GM18870 (cell line): ENCODE data around the gene GRID2IP.

ENCODE experiments used
- ATAC-seq: cut with Tn5 transposase; IDR thresholded peaks from one replicate; pipeline ENCODE4 v1.9.1; 2021; ENCODE audit warnings: moderate library complexity; ENCODE audit not compliant: unreplicated experiment

Gene GRID2IP

GRCh38 chr7:6563936-6564770 is 12.9 kb upstream of the GRID2IP start:
- no peak for ATAC-seq

GRCh38 chr7:6562106-6562505 is 10.8 kb upstream of the GRID2IP start:
- no peak for ATAC-seq

GRCh38 chr7:6559896-6560295 is 8.6 kb upstream of the GRID2IP start:
- no peak for ATAC-seq

DNA sequence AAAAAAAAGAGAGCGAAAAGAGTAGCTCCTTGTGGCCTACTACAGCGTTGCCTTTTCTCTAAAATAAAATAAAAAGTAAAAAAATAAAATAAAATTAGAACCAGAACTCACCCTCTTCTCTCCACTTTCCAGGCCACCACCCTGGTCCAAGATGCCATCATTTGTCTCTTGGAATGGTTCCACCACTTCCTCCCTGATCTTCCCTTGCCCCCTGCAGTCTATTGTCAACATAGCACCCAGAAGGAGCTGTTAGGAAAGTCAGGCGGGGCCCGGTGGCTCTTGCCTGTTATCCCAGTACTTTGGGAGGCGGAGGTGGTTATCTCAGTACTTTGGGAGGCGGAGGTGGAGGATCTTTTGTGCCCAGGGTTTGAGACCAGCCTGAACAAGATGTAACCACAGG is 7.6 kb upstream of the GRID2IP start:
- no peak for ATAC-seq

DNA sequence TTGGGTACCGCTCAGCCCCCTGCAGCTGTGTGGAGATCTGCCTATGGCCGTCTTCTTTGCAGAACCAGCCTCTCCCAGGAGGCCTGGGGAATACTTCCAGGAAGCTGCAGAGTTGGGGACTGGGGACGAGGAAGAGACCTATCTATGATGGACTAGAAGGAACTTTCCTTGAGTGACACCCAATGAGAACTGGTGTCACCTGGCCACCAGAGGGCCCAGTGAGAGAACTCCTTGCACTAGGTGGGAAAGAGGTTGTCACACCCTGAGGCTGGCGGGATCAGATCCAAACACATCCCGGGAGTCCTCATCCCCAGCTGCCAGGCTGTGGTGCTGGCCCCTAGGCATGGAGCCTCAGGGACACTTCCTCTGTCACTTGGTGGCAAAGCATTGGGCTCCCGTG is 4.9 kb upstream of the GRID2IP start:
- no peak for ATAC-seq

GRCh38 chr7:6554848-6555247 is 3.6 kb upstream of the GRID2IP start:
- no peak for ATAC-seq

DNA sequence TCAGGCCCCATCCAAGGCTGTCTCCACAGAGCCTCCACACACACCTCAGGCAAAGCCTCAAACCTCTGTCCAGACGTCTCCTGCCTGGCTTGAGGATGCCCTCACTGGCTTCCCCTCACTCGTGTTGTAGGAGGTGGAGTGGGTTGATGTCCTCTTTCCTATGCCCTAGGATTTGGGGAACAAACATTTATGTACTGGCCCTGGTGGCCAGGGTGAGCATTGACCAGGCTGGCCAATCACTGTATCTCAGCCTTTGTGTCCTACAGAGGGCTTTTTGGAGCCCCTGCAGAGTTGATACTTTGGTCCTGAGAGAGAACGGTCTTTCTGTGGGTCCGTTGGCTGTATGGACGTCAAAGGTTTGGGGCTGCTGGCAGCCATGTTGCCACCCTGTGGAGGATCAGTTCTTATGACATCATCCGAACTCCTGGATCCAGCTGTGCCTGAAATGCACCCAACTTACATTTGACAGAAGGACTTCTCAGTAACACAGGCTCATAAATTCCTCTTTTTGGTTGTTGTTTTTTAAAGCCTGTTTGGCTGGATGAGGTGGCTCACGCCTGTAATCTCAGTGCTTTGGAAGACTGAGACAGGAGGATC is 2.3 kb upstream of the GRID2IP start:
- ATAC-seq: no peak

DNA sequence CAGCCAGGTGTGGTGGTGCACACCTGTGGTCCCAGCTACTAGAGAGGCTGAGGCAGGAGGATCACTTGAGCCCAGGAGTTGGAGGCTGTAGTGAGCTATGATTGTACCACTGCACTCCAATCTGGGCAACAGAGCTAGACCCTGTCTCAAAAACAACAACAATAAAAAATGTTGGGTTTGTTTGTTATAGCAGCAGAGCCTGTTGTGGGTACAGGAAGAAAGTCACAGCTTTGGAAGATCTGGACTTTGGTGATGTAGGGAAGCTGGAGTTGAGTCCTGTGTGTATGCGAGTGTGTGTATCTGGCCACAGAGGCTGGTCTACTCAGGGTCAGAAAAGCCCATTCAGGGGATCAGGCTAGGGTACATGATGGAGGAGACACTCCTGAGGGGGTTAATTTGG is 3.9 kb downstream of the GRID2IP start:
- ATAC-seq: no peak

DNA sequence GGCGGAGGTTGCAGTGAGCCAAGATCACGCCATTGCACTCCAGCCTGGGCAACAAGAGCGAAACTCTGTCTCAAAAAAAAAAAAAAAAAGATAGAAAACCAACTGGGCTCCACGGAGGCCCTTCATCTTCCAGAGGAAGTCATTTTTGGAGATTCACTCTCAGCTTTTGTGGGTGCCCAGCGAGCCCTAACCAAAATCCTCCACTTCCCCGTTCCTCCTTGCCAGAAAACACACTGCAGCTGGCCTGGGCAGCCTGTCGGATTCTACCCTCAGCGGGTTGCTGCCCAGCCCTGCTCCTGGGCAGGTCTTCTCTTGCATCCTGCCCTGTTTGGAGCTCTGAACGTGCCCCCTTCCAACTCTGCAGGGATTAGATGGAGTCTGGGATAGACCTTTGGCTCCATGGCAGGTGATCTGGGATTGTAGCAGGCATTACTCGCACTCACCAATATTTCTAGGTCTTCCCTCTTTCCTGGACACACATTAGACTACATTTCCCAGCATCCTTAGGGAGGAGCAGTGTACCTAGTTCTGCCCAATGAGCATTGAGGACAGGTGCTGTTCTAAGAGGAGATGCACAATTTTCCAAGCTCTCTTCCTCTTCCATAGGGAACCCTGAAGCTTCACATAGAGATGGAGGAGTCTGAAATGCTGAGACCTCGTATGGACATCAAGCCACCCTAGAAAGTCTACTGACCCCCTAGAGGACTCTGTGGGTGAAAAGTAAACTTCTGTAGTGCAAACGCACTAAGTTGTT is 4.6 kb downstream of the GRID2IP start:
- no peak for ATAC-seq

DNA sequence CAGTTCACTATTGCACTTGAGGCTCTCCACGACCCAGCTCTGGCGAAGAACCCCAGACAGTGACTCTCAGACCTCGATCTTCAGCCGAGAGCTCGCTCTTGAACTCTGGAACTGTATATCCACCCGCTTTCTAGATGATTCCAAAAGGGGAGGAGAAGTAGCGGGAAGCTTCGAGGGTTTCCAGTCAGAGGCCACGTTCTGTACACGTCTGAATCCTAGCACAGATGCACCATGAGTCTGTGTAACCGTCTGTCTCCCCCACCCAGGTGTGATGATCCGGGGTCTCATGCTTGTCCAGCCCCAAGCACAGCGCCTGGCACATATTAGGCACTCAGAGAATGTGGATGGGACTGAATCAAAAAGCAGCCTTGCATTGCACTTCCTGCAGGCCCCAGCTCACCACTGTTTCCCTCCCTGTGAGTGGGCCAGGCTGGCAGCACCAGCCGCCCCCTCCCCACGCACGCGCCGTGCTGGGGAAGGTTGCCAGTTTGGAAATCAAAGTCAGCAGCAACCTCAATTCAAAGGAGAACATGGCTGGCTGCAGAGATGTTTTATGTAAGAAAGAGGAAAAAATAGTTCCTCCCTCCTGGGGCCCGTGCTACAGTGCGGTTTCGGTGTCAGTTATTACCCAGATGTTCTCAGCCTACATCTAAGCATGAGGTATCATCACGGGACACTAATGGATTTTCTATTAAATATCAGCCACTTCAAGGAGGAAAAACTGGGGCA is 5.7 kb downstream of the GRID2IP start:
- no peak for ATAC-seq

GRCh38 chr7:6542368-6542767 is 8.9 kb downstream of the GRID2IP start:
- ATAC-seq: no peak

DNA sequence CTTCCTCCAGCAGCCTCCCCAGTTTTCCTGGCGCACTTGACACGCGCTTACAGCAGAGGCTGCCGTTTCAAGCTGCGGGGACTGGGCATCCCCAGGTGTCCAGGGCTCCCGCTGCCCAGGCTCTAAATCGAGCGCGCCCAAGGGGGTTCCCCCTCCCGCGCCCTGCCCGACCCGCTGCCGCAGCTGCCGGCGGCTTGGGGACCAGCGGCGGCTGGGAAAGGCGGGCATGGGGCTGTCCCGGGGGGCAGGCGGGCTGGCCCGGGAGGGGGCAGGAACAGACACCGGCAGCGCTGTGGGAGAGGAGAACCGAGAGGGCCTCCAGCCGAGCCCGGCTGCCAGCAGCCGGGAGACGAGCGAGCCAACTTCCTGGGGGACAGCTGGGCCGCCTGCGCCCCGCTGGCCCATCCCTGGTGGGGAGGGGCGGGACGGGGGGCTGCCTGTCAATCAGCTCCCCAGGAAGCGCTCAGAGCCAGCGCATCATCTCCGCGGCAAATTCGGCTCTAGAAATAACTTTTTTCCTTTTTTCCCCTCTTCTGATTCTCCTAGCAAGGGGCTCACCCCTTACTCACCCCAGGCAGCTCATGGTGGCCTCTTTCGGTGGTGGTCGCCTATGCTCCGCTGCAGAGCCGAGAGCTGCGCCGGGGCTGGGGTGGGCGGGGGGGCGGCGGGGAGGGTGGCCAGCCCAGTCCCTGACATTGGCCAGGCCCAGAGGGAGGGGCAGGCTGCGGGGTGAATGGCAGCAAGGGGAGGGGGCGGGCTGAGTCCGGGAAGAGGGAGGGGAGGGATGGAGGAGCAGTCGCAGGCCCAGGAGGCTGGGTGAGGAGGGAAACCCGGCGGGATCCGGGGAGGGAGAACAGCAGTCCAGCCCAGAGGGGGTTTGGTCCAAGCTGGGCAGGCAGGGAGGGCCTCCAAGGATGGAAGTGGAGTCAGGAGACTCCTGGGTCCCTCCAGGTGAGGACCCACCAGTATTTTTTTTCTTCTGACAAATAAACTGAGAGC is 14.7 kb downstream of the GRID2IP start:
- ATAC-seq: no peak

- ATAC-seq: no peak
Observed at GRCh38 chr7:6533893-6534495, 17.3 kb downstream of the GRID2IP start.

GRCh38 chr7:6532516-6532915 is 18.7 kb downstream of the GRID2IP start:
- no peak for ATAC-seq

DNA sequence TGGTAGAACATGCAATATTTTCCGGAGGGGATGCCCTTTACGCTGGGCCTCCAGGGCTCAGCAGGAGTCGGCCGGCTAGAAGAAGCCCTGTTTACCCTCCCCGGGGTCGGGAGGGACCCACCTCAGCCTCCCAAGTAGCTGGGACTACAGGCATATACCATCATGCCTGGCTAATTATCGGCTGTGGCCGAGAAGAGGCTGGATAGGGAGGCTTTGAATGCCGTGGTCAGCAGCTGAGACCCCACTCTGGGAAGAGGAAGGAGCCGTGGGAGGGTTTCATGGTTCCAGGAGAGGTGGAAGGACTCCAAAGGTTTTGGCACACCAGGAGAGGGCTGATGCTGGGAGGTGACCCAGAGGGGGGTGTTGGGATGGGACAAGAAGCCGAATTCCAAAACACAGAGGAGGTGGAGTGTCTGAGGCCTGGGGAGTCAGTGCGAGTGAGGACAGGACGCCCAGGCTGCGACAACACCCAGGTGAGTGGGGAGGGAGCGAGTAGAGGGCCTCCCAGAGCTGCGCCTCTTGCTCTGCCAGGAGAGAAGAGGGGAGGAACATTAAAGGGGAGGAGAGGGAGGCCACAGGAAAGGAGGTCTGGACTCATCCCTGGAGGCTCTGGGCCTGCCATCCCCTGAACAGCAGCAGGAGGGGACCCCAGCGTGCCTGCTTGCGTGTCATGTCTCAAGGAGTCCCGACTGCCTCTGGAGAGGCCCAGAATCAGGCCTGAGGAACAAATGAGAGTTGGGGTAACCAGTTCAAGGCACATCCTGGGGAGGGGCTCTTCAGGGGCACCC is 19.6 kb downstream of the GRID2IP start:
- no peak for ATAC-seq

DNA sequence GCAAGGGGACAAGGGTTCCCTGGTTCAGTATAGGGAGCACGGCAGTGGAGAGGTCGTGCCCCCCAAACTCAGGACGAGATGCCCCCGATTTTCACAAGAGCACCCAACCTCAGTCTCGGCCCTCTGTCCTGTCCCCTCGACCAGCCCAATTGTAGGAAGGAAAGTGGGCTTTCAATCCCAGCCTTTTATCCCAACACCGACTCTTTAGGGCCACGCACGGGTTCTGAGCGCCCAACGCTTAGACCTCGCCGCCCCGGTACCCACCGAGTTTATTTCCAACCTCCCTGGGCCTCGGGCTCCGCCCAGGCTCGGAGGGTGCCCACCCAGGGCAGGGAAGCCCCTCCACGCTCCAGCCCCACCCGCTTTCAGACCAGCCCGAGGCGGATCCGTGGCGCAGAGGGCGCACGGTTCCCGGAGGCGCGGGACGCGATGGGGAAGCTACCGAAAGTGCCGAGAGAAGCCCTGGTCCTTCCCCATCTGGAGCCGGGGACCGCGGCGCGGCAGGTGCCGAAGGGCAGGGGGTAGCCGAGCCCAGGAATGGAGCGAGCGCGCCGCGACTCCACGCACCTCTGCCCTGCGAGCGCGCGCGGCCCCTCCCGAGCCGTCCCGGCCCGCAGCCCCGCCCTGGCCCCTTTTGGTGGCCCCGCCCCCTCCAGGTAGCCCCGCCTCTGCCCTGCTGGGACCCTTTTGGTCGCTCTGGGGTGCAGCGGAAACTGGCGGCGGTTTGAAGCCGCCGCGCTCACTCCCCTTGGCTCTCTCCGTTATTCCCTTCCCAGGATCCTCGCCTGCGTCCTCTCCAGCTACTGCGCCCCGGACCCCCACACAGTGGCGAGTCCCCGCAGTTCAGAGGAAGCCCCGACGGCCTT is 20.4 kb downstream of the GRID2IP start:
- ATAC-seq: no peak

DNA sequence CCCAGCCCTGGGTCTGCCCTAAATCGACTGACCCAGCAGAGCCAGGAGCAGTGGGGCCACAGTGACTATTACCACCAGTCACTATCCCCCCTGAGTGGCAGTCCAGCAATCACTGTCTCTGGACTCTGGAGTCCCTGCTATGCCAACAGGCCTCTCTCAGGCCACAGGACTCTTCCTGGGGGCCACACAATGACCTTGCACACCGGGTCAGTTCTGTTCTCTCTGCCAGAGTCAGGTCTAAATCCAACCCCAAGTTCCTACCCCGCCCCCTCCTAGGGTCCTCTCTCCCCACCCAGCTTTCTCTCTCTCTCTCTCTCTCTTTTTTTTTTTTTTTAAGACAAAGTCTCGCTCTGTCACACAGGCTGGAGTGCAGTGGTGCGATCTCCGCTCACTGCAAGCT is 21.6 kb downstream of the GRID2IP start:
- ATAC-seq: no peak
